Pons (tissue), 1 donor: ENCODE measurements around the gene SYS1.
A peak's percentile ranks its signal among the peaks of the same experiment; 100 is the strongest.
"Not testable (repeated sequence)": the region's sequence is repeated elsewhere in the genome, so short reads cannot be mapped to it uniquely, and the experiment has no call there.

Experiments
- DNase-seq: peaks from one replicate; pipeline ENCODE4 v3.0.0-alpha.2; 2016; ENCODE audit warnings: low spot score

Gene SYS1

GRCh38 chr20:45340236-45340847 is 22.6 kb upstream of the SYS1 start:
- no peak for DNase-seq

GRCh38 chr20:45340951-45341350 is 22.0 kb upstream of the SYS1 start:
- DNase-seq, result no peak

GRCh38 chr20:45341579-45341938 is 21.4 kb upstream of the SYS1 start:
- DNase-seq, result no peak

- DNase-seq, result peak; percentile 64
These were observed 20.8 kb upstream of the SYS1 start for GRCh38 chr20:45341939-45342854.

GRCh38 chr20:45342855-45343531 is 20.0 kb upstream of the SYS1 start:
- DNase-seq, result no peak

- DNase-seq, result no peak
These were observed 19.3 kb upstream of the SYS1 start for GRCh38 chr20:45343532-45344167.

- DNase-seq, result peak; percentile 45
These were observed 18.6 kb upstream of the SYS1 start for GRCh38 chr20:45344168-45344860.

- no peak for DNase-seq
These were observed 17.6 kb upstream of the SYS1 start for GRCh38 chr20:45345104-45345936.

GRCh38 chr20:45346291-45346718 is 16.7 kb upstream of the SYS1 start:
- DNase-seq, result no peak

- DNase-seq, result no peak
These were observed 16.1 kb upstream of the SYS1 start for GRCh38 chr20:45346851-45347250.

- DNase-seq, result no peak
These were observed 15.5 kb upstream of the SYS1 start for GRCh38 chr20:45347297-45347935.

GRCh38 chr20:45347936-45348778 is 14.8 kb upstream of the SYS1 start, which contains the start of gene SDC4:
Gene SDC4, minus strand, starts transcription at chr20:45348424. Its CDS starts 40 bp downstream, at chr20:45348384.
- no peak for DNase-seq

- no peak for DNase-seq
These were observed 12.7 kb upstream of the SYS1 start for GRCh38 chr20:45350217-45350616.

GRCh38 chr20:45350795-45351194 is 12.2 kb upstream of the SYS1 start:
- DNase-seq, result not testable (repeated sequence)

GRCh38 chr20:45352729-45353128 is 10.2 kb upstream of the SYS1 start:
- DNase-seq, result no peak

- DNase-seq, result no peak
These were observed 9.2 kb upstream of the SYS1 start for GRCh38 chr20:45353746-45354145.

GRCh38 chr20:45354423-45355208 is 8.3 kb upstream of the SYS1 start:
- DNase-seq, result no peak
